ENCODE measurements around the gene COL5A1. TPM values are rescaled to one million over a fixed set of nuclear protein-coding genes. Genes with fewer than 3 reads are reported as not detected.

Gene COL5A1
- total RNA-seq, 1 experiment from 2014 or later: 10.6 TPM

- Histone ChIP-seq H3K36me3 (ENCODE audit: low read depth, low read length) (no peaks in the 10 kb centered on the region), H2AFZ (ENCODE audit: low read length) (no peak overlapping the region), H3K27ac (ENCODE audit: low read length) (no peak overlapping the region), H3K27me3 (ENCODE audit: low read length) (no peaks in the 10 kb centered on the region), H3K4me2 (ENCODE audit: low read length) (no peak overlapping the region), H3K79me2 (ENCODE audit: low read length) (no peaks in the 10 kb centered on the region), H3K4me3 (ENCODE audit: low read length) (no peak overlapping the region), H3K9me3 (ENCODE audit: low read length) (no peaks in the 10 kb centered on the region), H3K4me1 (ENCODE audit: insufficient read depth, low read length) (no peaks in the 10 kb centered on the region), H3K9me2 (replicated peaks; ENCODE audit: low read length) (no peaks in the 10 kb centered on the region), H3F3A (ENCODE audit: low read length, unreplicated experiment) (no peaks in the 10 kb centered on the region), H3K9ac (ENCODE audit: low read length) (no peak overlapping the region), H4K20me1 (ENCODE audit: low read length) (no peaks in the 10 kb centered on the region)
- intact Hi-C loops (cut with micrococcal nuclease): no loop called here
- no peak for TF ChIP-seq CTCF (conservative IDR thresholded peaks at IDR 0.05; ENCODE audit: low read depth, low read length)
- TF ChIP-seq EZH2phosphoT487 (IDR thresholded peaks at IDR 0.05; ENCODE audit: borderline replicate concordance, low read length): no peak
- TF ChIP-seq EZH2 (IDR thresholded peaks at IDR 0.05; ENCODE audit: low read length, unreplicated experiment): no peak
- ATAC-seq (no peak), DNase-seq (no peak)
- ChIA-PET POLR2A (ENCODE audit: unreplicated experiment) (no interaction called here), CTCF (no interaction called here)
- no TSS peak for BruUV-seq (replicated peaks)
These were observed 22.7 kb upstream of the COL5A1 start for GRCh38 chr9:134618833-134619447.

DNA sequence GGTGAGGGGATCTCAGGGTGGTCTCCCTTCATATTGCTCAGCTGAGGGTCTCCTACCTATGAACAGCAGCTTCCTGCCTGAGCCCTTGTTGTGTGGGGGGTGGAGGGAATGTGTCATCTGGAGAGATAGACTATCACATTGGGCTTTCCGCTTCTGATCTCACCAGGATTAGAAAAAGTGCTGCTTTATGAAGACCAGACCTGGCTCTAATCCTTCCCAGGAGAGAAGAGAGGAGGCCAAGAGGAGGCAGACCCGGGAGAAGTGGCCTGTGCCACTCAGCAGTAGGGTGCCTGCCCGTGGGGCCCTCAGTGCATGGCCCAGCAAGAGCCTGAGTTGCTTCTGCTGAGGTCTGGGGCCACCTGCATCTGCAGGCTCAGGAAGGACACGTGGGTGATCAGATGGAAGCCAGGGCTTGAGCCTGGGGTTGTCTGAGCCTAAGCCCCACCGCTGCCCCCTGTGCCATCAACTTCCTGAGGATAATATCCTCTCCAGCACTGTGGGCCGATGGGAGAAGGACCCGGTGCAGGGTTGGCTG is 22.1 kb upstream of the COL5A1 start:
- no TSS peak for BruUV-seq (replicated peaks)
- no peaks in the 10 kb centered on the region for H4K20me1 ChIP-seq (ENCODE audit: low read length)
- H3K79me2 ChIP-seq (ENCODE audit: low read length): no peaks in the 10 kb centered on the region
- POLR2A ChIA-PET (ENCODE audit: unreplicated experiment): no interaction called here
- DNase-seq (no peak), ATAC-seq (no peak)
- H2AFZ ChIP-seq (ENCODE audit: low read length): no peak overlapping the region
- no peak overlapping the region for H3K9ac ChIP-seq (ENCODE audit: low read length)
- H3K4me2 ChIP-seq (ENCODE audit: low read length): no peak overlapping the region
- H3K27me3 ChIP-seq (ENCODE audit: low read length): no peaks in the 10 kb centered on the region
- peaks cover 3% of the 10 kb centered on the region for H3K4me1 ChIP-seq (ENCODE audit: insufficient read depth, low read length)
- H3K9me3 ChIP-seq (ENCODE audit: low read length): no peaks in the 10 kb centered on the region
- H3K9me2 ChIP-seq (replicated peaks; ENCODE audit: low read length): no peaks in the 10 kb centered on the region
- no peak overlapping the region for H3K4me3 ChIP-seq (ENCODE audit: low read length)
- TF ChIP-seq EZH2 (IDR thresholded peaks at IDR 0.05; ENCODE audit: low read length, unreplicated experiment): no peak
- TF ChIP-seq CTCF (conservative IDR thresholded peaks at IDR 0.05; ENCODE audit: low read depth, low read length): no peak
- TF ChIP-seq EZH2phosphoT487 (IDR thresholded peaks at IDR 0.05; ENCODE audit: borderline replicate concordance, low read length): no peak
- H3K27ac ChIP-seq (ENCODE audit: low read length): no peak overlapping the region
- H3K36me3 ChIP-seq (ENCODE audit: low read depth, low read length): no peaks in the 10 kb centered on the region
- intact Hi-C loops (cut with micrococcal nuclease): no loop called here
- CTCF ChIA-PET: no interaction called here
- H3F3A ChIP-seq (ENCODE audit: low read length, unreplicated experiment): no peaks in the 10 kb centered on the region

- H4K20me1 ChIP-seq (ENCODE audit: low read length): no peaks in the 10 kb centered on the region
- no peaks in the 10 kb centered on the region for H3K36me3 ChIP-seq (ENCODE audit: low read depth, low read length)
- ChIA-PET CTCF (no interaction called here), POLR2A (ENCODE audit: unreplicated experiment) (no interaction called here)
- ATAC-seq (no peak), DNase-seq (no peak)
- no TSS peak for BruUV-seq (replicated peaks)
- H2AFZ ChIP-seq (ENCODE audit: low read length): no peak overlapping the region
- TF ChIP-seq EZH2phosphoT487 (IDR thresholded peaks at IDR 0.05; ENCODE audit: borderline replicate concordance, low read length) (no peak), CTCF (conservative IDR thresholded peaks at IDR 0.05; ENCODE audit: low read depth, low read length) (no peak), EZH2 (IDR thresholded peaks at IDR 0.05; ENCODE audit: low read length, unreplicated experiment) (no peak)
- H3K4me2 ChIP-seq (ENCODE audit: low read length): no peak overlapping the region
- H3K4me3 ChIP-seq (ENCODE audit: low read length): no peak overlapping the region
- no peaks in the 10 kb centered on the region for H3K9me3 ChIP-seq (ENCODE audit: low read length)
- intact Hi-C loops (cut with micrococcal nuclease): no loop called here
- H3K9me2 ChIP-seq (replicated peaks; ENCODE audit: low read length): no peaks in the 10 kb centered on the region
- H3F3A ChIP-seq (ENCODE audit: low read length, unreplicated experiment): no peaks in the 10 kb centered on the region
- H3K27ac ChIP-seq (ENCODE audit: low read length): no peak overlapping the region
- peaks cover 9% of the 10 kb centered on the region for H3K4me1 ChIP-seq (ENCODE audit: insufficient read depth, low read length)
- no peaks in the 10 kb centered on the region for H3K27me3 ChIP-seq (ENCODE audit: low read length)
- no peaks in the 10 kb centered on the region for H3K79me2 ChIP-seq (ENCODE audit: low read length)
- no peak overlapping the region for H3K9ac ChIP-seq (ENCODE audit: low read length)
These were observed 21.5 kb upstream of the COL5A1 start for GRCh38 chr9:134619983-134620661.
